COLO829 (cell line): ENCODE data around the gene MSMO1.
A peak's percentile ranks its signal among the peaks of the same experiment; 100 is the strongest.
"Not testable (repeated sequence)": the region's sequence is repeated elsewhere in the genome, so short reads cannot be mapped to it uniquely, and the experiment has no call there.

ENCODE experiments used
- DNase-seq: peaks from one replicate; pipeline ENCODE4 v3.0.0; 2012; ENCODE audit warnings: low spot score

Gene MSMO1

DNA sequence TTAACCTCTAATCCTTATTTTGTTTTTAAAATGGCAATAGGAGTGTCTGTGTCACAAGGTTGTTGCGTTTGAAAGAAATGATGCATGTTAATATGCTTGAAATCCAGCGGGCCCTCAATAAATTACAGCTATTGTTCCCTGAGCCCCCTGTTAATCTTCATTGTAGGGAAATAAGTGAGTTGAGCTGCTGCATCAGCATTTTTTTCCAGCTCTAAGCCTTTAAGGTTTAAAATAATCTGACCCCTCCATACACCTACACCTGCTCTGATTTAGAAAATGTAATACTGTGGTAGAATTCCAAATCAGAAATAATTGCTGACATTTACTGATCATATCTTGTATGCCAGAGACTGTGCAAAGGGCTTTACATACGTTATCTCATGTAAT is 2.6 kb upstream of the MSMO1 start:
- DNase-seq: no peak

DNA sequence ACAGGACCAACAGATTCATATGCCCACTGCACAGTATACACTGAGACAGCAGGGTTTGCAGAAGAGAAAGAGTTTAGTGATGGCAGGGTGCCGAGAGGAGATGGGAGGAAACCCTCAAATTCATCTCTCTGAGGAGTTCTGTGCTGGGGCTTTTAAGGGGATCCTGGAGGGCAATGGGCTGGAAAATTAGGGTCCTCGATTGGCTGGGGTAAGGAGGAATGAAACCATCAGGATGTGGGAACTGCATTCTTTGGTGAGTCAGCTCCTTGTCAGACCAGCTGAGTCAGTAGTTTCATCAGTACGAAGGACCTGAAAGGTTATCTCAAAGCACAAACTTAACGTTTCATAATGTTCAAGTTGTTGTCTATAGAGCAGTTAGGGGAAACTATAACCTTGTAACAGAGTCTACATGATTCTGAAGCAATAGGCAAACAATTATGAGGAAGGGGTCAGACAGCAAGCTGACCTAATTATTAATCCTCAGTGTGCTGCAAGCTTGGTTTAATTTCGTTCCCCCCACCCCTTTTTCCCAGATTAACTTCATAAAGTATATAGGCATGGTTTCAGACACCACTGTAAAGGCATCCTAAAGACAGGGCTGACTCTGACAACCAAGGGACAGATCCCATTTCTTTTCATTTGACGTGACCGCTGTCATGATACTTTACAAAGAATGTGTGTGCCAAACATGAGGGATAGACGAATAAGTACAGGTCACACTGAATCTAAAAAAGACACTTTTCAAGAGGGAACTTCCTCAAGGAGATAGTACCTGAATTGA is 1.5 kb upstream of the MSMO1 start:
- no peak for DNase-seq

DNA sequence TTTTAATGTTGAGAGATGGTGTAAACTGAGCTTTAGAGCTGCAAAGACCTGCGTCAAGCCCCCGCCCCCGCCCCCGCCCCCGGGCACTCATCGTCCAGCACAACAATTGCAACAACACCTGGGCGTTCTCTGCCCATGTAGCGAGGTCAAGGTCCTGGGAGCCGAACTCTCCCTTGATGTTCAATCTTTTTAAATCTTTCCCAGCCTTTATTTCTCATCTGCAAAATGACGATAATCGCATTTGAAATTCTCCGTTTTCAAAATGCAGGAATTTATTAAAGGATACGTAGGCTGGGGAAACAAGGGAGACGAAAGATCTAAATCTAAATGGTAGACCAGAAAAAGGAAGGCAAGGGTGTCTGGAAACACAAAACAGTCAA is 648 bp upstream of the MSMO1 start:
- DNase-seq: no peak

DNA sequence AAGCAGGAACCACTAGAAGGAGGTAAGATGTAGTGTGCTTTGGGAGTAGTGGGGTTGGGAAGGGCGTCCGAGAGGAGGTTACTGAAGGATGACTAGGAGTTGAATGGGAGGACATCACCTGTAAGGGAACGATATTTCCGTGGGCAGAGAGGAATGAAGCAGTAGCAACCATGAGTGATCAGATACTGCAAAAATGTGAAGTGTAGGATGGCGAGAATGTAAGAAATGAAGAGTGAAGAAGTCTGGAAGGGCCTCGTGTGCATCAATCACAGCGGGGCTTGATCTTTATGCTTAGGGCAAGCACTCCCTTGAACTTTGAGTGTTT is 594 bp downstream of the MSMO1 start:
- no peak for DNase-seq

DNA sequence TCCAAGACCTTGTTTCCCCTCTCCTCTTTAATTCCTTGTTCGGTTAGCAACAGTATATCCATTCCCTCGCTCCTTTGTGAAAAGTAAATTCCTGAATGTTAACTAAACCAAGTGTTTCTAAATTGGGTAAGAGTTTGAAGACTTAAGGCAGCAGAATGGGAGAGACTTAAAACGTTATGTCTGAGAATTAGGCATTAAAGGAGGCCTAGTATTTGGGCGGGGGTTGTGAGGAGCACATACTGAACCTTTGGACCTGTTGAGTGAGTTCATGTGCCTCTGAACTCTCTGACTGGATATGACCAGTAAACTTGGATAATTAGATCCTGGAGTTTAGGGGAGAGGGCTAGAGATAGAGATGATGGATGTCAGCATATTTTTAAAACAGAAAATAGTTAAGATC is 1.2 kb downstream of the MSMO1 start:
- no peak for DNase-seq

DNA sequence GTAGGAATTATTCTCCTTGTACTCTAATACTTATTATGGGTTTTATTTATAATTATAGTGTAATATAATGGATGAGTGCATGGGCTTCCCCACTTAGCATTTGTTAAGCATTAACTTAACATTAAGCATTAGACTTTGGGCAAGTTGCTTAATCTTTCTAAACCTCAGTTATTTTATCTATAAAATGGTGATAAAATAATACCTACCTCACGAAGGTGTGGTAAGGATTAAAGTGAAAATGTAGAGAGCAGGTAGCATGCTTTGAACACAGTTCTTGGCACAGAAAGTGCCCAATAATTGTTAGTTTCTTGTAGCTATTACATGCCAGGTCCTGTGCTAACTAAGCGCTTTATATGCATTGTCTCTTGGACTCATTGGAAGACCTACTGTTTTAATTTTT is 2.6 kb downstream of the MSMO1 start:
- DNase-seq: no peak

DNA sequence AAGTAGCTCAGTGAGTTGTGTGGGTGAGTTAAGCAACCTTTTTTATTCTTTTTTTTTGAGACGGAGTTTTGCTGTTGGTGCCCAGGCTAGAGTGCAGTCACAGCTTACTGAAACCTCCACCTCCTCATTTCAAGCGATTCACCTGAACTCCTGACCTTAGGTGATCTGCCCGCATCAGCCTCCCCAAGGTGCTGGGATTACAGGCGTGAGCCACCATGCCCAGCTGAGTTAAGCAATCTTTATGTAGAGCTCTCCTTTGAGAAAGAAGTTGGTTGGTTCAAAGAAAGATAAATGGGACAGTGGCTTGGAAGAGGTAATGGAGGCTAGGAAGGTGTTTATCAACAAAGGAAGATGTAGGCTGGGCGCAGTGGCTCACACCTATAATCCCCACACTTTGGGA is 3.2 kb downstream of the MSMO1 start:
- DNase-seq: no peak

DNA sequence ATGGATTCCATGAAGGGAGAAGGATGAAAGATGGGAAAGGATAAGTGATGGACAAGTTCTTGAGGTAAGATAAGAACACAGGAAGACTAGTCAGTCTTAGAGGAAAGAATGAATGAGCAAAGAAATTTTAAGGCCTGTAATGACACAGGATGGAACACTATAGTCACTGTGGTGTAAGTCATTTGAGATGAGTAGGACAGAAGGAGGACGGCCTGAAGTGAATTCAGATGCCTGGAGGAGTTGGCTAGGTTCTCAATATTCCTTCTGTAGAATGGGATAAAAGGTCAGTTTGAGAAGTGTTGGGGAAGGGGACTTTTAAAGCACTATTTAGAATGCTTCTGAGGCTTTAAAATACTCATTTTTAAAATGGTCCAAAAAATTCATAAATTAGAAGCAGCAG is 3.9 kb downstream of the MSMO1 start:
- no peak for DNase-seq

DNA sequence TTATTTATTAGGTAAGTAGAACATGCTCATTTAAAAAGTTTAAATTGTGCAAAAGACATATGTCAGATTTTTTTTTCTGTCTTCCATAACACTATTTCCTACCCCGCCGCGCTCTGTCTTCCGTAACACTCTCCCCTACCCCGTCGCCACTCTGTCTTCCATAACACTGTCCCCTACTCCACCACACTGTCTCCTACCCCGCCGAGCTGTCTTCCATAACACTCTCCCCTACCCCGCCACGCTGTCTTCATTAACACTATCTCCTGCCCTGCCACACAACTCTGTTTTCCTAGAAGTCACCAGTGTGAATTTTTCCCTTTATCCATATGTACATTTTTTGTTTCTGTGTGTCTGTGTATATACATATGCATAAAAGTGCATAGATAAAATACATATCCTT is 4.4 kb downstream of the MSMO1 start:
- DNase-seq: no peak

DNA sequence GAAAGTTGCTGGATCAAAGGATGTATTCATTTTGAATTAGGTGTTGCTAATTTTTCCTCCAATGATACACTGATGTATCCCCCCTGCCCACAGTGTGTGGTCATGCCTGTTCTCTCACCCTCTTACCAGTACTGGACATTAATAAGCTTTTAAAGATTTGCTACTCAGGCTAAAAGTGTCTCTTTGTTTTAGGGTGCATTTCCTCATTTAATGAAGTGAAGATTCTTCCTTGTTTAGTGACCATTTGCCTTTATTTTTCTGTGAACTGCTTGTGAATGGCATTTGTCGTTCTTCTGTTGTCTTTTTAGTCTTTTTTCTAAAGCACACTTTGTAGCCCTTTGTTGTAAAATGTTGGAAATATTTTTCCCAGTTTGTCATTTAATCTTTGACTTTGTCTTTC is 5.0 kb downstream of the MSMO1 start:
- no peak for DNase-seq

DNA sequence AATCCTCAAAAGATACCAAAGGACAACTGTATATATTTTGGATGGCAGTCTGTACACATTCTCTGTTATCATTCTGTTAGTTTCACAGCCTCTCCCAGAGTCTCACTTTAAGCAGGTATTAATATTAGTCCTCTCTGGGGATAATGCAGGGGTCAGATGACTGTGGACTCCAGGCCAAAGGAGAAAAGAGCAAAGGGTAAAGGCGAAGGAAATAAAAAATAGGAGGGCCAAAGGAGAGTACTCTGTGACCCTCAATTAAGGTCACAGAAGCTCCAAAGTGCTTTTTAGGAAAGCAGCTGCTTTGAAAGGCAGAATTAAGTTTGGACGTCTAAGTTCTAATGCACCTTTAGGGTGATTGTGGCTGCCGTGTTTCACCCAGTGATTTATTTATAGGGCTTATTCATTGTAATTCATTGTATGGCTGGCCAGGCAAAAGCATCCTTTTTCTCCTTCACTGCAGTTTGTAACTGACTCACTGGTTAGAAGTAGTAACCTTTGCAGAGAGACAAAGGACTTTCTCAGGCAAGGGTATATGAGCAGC is 7.8 kb downstream of the MSMO1 start:
- DNase-seq: no peak

DNA sequence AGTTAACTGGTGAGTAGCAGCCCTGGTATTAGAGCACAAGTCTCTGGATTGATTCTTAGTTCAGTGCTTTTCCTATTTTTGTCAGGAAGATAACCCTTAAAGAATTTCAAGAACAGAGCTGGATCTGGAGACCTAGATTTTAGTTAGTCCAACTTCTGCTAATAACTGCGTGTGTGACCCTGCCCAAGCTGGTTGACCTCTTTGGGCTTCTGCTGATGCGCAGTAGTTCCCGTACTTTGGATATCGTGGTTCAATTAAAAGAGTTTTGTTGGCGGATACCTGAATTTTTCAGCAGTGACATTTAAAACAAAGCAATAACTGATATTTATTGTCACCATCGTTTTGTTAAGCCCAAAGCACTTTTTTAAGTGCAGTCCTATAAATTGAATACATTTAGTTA is 9.3 kb downstream of the MSMO1 start:
- no peak for DNase-seq

DNA sequence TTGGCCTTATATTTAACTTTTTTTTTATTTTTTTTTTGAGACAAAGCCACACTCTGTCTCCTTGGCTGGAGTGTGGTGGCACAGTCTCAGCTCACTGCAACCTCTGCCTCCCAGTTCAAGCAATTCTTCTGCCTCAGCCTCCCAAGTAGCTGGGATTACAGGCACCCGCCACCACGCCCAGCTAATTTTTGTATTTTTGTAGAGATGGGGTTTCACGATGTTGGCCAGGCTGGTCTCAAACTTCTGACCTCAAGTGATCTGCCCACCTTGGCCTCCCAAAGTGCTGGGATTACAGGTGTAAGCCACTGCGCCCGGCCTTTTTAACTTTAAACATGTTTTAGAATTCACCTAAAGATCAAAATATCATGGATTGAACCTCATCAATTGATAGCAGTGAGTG is 14.9 kb downstream of the MSMO1 start:
- DNase-seq: not testable (repeated sequence)

DNA sequence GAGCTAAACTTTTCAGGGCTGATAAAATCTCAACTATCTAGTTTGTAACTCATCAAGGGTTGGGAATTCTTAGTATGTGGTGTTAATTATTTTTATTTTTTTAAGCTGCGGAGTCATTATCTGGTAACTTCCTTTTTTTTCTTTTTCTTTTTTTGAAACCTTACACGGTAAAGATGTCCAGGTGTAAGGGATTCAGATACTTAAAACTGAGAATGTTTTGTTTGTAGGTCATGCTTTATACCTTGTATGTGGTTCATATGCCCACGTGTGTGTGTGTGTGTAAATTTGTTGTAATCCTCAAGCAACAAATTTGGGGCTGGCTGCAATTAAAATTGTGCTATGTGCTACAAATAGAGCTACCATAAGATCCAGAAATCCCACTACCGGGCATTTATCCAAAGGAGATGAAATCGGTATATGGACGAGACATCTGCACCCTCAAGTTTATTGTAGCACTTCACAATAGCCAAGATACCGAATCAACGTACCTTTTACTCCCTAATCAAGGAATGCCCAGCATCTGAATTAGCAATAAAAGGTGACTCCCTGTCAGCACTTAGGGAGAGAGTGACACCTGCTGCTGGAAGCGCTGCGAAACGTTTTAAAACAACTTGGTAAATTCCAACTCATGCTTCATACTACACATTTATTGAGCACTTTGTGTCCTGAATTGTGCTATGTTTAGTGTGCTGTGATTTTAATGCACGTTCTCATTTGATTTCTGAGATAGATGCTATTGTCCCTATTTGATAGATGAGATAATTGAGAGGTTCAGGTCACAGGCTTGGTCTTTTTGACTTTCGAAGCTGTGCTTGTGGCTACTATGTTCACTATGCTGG is 16.1 kb downstream of the MSMO1 start:
- DNase-seq: no peak

DNA sequence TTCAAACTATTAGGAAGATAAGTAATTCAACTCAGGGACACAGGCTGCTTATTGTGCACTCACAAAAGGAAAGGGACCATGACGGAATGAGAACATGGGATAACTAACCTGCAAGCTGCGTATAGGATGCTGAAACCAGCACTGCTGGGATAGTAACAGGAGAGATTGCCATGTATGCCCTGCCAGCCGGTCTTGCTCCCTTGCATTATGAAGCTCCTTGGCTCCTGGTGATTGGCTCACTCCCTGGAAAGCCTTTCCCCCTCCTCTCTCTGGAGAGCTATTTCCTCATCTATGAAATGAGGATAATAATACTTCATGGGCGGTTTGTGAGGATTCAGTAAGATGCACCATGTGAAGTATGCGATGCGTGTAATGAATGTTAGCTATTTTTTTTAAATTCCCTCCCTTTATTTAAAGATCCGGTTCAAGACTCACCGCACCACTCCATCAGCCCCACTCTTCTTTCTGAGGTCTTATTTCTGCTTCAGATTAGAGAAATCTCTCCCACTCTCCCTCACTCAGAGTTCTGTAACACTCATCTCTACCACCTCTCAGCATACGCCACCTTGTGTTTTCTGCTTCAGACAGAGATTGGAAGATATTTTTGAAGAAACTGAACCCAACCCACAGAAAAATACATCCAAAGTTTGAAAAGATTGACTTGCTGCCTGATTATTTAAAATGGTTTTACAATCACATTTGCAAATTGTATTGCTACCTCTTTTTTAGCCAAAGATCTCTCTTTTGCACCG is 18.4 kb downstream of the MSMO1 start:
- no peak for DNase-seq

DNA sequence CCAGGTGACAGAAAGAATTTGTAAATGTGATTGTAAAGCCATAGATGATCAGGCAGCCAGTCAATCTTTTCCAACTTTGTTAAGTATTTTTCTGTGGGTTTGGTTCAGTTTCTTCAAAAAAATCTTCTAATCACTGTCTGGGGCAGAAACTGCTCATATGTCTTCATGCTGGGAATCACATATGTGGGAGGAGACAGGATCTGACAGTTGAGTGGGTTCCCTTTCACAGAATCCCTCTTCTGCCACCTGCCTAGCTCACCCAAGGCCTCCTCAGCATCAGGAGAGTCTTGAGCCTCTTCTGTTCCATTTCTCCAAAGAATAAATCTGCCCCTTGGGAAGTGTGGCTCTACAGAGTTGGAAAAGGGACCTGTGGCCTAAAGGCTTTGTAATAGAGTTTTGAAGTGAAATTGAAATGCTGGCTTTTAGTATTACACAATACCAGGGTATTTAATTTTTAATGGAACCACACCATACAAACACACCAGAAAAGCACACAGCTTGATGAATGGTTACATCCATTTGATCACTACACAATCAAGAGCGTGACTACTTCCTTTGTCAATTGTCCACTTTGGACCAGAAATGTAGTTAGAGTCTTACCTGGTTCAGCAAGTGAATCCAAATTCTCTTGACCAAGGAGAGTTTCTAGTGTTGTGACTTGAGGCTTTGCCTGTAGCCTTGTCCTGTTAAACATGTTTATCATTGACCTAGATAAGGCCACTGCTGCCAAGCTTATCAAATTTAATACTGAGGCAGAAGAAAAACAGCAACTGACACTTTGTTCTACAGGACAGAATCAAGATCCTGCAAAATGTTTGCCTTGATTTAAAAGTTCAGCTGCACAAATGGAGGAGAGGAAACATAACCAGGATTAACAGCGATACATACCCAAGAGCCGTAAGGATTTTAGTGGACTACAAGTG is 20.4 kb downstream of the MSMO1 start:
- DNase-seq: no peak

DNA sequence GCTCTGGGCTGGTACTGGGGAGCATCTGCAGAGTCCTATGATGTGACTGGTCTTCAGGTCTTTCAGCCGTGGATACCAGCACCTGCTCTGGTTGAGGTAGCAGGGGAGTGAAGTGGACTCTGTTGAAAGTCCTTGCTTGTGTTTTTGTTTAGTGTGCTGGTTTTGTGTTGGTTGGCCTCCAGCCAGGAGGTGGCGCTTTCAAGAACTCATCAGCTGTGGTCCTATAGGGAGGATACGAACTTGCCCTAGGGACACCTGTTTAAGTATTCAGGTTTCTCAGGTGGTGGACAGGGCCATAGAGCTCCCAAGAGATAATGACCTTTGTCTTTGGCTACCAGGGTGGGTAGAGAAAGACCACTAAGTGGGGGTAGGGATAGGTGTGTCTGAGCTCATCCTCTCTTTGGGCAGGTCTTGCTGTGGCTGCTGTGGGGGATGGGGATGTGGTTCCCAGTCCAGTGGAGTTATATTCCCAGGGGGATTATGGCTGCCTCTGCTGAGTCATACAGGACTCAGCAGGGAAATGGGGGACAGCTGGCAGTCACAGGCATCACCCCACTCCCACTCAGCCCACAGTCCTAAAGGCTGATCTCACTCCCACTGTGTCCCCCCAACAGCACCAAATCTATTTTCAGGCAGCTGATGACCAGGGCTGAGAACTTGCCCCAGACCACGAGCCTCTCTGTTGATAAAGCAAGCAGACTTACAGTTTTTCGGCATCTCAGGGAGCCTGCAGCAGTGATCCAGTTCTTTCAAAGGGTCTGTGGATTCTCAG is 24.1 kb downstream of the MSMO1 start:
- no peak for DNase-seq

DNA sequence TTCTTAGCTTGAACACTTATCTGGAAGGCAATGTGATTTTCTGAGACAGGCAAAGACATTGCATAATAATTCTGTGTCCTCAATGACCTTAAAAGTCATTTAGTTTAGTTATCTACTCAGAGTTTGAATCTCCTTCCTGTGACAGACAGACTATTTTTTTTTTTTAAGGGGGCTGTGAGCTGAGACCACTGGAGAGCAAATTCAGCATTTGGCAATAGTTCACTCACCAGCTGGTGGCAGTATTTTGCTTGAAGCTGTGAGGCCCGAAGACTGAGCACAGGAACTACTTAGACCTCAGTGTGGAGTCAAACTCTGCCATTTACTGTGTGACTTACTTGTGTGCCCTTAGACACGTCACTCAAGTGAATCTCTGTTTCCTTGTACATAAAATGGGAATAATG is 28.4 kb downstream of the MSMO1 start:
- peak; percentile 55 for DNase-seq

DNA sequence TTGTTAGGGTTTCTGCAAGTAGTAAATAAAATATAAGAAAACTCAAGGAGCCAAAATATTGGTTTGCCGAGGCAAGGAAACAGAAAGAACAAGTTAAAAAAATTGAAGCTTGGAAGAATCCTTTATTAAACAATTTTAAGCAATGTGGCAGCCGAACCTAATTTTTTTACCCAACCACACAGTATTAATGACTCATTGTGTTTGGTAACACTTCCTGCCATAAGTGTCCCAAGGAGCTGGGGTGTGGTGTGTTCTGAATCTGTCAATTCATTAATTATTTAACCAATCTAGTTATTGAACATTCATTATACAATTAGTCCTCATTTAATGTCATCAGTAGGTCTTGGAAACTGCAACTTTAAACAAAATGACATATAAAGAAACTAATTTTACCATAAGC is 32.0 kb downstream of the MSMO1 start:
- DNase-seq: no peak

DNA sequence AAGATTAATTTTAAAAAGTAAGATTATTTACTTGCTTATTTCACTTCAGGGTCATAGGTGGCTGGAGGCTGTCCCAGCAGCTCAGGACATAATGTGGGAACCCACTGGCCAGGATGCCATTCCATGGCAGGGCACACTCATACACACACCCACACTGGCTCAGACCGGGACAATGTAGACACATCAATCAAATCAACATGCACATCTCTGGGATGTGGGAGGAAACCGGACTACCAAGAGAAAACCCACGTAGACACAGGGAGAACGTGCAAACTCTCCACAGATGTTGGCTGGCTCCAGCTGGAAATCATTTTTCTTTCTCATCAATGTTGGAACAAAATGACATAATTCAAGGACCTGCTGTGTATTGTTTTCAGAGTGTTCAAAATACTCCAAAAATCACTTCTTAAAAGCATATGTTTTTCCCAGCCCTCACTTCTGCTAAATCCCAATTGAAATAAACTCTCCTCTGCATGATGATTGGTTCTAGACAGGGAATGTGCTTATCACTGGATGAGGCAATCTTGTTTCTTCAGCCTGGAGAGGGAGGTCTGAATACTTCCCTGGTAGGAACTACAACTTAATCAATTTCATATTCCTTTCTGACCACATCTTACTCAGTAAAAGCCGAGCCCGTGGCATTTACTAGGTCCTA is 32.7 kb downstream of the MSMO1 start:
- no peak for DNase-seq
